ENCODE data around the gene NOTCH4.

Gene NOTCH4

GRCh38 chr6:32179766-32180405 is 44.0 kb downstream of the NOTCH4 start:
- no peak for DNase-seq

GRCh38 chr6:32178547-32179440 is 45.1 kb downstream of the NOTCH4 start:
- no peak for DNase-seq

GRCh38 chr6:32177788-32178546 is 45.9 kb downstream of the NOTCH4 start, which contains the start of gene RNF5:
Gene RNF5 (plus strand): TSS chr6:32178405. CDS start chr6:32178512, 107 bp downstream.
- DNase-seq, result peak; percentile 98

- DNase-seq, result no peak
Measured at GRCh38 chr6:32177183-32177787, 46.6 kb downstream of the NOTCH4 start.

- peak; percentile 34 for DNase-seq
Measured at GRCh38 chr6:32176476-32177182, 47.2 kb downstream of the NOTCH4 start.

- peak; percentile 97 for DNase-seq
Measured at GRCh38 chr6:32175711-32176475, 48.0 kb downstream of the NOTCH4 start, which contains the start of gene AGPAT1. Gene AGPAT1 (minus strand): TSS chr6:32176084. CDS start chr6:32171496, 4,588 bp downstream.

GRCh38 chr6:32175322-32175710 is 48.6 kb downstream of the NOTCH4 start:
- no peak for DNase-seq

GRCh38 chr6:32174416-32174815 is 49.5 kb downstream of the NOTCH4 start:
- DNase-seq, result no peak

GRCh38 chr6:32173051-32173727 is 50.7 kb downstream of the NOTCH4 start:
- DNase-seq, result no peak

- no peak for DNase-seq
Measured at GRCh38 chr6:32171234-32171633, 52.6 kb downstream of the NOTCH4 start.

- no peak for DNase-seq
Measured at GRCh38 chr6:32170294-32170693, 53.6 kb downstream of the NOTCH4 start.

- no peak for DNase-seq
Measured at GRCh38 chr6:32168807-32169591, 54.9 kb downstream of the NOTCH4 start.

GRCh38 chr6:32168350-32168749 is 55.5 kb downstream of the NOTCH4 start:
- DNase-seq, result no peak

- DNase-seq, result no peak
Measured at GRCh38 chr6:32167761-32168262, 56.1 kb downstream of the NOTCH4 start.

GRCh38 chr6:32167154-32167760 is 56.6 kb downstream of the NOTCH4 start:
- DNase-seq, result no peak

- DNase-seq, result no peak
Measured at GRCh38 chr6:32166411-32167061, 57.3 kb downstream of the NOTCH4 start.

- no peak for DNase-seq
Measured at GRCh38 chr6:32164295-32164694, 59.6 kb downstream of the NOTCH4 start, which contains the start of gene EGFL8. Gene EGFL8 (plus strand): TSS chr6:32164595. CDS start chr6:32166166, 1,571 bp downstream.

GRCh38 chr6:32163559-32164258 is 60.2 kb downstream of the NOTCH4 start:
- DNase-seq, result no peak
